ENCODE results near the gene ERVK3-1.

Gene ERVK3-1

DNA sequence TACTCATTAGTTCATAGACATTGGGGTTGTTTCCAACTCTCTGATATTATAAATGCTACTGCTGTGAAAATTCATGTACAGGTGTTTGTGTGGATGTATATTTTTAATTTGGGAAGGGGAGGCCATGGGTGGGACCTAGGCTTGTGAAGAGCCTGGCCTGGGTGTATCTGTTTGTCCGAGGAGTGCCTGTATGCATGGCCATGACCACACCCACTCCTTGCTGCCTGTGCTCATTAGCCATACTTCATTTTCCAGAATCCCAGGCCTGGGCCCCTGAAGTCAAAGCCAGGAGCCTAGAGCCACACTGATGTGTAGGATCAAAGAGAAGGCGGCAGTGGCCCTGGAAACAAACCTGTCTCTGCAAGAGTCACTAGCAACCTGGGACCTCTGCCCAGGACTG is 10.4 kb downstream of the ERVK3-1 start:
- no peak for DNase-seq (ENCODE audit: low read depth)
- H3K4me3 ChIP-seq (ENCODE audit: low read depth, low read length) = no peak overlapping the region
- in situ Hi-C loops (cut with HindIII; ENCODE audit: low sequenced_read_pairs) = no loop called here
- TF ChIP-seq, protein P1, sequence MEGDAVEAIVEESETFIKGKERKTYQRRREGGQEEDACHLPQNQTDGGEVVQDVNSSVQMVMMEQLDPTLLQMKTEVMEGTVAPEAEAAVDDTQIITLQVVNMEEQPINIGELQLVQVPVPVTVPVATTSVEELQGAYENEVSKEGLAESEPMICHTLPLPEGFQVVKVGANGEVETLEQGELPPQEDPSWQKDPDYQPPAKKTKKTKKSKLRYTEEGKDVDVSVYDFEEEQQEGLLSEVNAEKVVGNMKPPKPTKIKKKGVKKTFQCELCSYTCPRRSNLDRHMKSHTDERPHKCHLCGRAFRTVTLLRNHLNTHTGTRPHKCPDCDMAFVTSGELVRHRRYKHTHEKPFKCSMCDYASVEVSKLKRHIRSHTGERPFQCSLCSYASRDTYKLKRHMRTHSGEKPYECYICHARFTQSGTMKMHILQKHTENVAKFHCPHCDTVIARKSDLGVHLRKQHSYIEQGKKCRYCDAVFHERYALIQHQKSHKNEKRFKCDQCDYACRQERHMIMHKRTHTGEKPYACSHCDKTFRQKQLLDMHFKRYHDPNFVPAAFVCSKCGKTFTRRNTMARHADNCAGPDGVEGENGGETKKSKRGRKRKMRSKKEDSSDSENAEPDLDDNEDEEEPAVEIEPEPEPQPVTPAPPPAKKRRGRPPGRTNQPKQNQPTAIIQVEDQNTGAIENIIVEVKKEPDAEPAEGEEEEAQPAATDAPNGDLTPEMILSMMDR (IDR thresholded peaks at IDR 0.05; ENCODE audit: low read depth, low read length, missing control alignments) = no peak

DNA sequence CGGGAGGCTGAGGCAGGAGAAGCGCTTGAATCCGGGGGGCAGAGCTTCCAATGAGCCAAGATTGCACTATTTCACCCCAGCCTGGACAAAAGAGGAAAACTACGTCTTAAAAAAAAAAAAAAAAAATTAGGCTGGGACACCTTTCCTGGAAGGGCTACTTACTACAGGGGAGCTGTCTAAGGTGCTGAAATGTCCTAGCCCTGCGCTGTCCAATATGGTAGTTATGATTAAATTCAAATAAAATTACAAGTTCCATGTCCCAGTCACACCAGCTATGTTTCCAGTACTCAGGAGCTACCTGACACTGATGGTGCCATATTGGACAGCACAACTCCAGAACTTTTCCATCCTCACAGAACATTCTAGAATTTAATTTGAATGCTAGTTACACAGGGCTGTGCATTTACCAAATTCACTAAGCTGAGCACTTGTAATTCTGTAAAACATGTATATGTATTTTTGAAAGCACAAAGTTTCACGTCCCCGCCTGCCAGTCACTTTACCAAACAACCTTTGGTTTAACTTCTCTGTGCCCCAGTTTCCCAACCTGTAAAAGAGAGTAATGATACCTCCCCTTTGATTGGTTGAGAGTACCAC is 12.4 kb downstream of the ERVK3-1 start:
- peak; percentile 26 for DNase-seq (ENCODE audit: low read depth)
- in situ Hi-C loops (cut with HindIII; ENCODE audit: low sequenced_read_pairs) = no loop called here
- TF ChIP-seq, protein P1 (IDR thresholded peaks at IDR 0.05; ENCODE audit: low read depth, low read length, missing control alignments) = no peak
- no peak overlapping the region for H3K4me3 ChIP-seq (ENCODE audit: low read depth, low read length)

DNA sequence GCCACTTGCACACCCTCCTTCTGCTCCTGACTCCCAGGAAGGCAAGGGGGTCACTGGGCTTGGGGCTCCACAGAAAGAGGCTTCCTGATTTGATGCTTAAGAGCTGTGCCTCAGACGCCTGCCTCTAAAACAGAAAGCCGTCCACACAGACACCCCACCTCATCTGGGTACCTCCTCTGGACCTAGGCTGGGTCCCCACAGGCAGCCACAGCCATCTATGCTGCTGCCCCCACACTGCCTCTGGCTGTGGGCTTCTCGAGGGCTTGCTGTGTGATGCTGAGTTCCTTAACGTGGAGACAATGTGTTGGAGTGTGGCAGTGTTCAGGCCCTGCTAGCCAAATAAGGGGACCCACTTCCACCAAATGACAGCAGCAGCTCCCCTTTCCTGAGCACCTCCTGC is 13.1 kb downstream of the ERVK3-1 start:
- TF ChIP-seq, protein P1 (IDR thresholded peaks at IDR 0.05; ENCODE audit: low read depth, low read length, missing control alignments) = no peak
- no peak overlapping the region for H3K4me3 ChIP-seq (ENCODE audit: low read depth, low read length)
- no peak for DNase-seq (ENCODE audit: low read depth)
- in situ Hi-C loops (cut with HindIII; ENCODE audit: low sequenced_read_pairs) = no loop called here

DNA sequence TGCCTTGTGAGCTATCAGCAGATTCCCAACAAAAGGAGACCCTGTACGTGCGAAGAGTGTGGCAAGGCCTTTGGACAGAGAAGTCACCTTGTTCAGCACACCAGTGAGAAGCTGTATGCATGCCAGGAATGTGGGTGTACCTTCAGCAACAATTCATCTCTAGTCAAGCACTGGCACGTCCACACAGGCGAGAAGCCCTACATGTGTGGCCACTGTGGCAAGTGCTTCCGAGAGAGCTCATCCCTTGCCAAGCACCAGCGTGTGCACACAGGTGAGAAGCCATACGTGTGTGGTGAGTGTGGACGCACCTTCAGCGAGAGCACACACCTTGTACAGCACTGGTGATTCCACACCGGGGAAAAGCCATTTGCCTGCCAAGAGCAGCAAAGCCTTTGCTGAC is 14.1 kb downstream of the ERVK3-1 start:
- TF ChIP-seq, protein P1 (IDR thresholded peaks at IDR 0.05; ENCODE audit: low read depth, low read length, missing control alignments) = no peak
- no peak for DNase-seq (ENCODE audit: low read depth)
- no peak overlapping the region for H3K4me3 ChIP-seq (ENCODE audit: low read depth, low read length)
- in situ Hi-C loops (cut with HindIII; ENCODE audit: low sequenced_read_pairs) = no loop called here

DNA sequence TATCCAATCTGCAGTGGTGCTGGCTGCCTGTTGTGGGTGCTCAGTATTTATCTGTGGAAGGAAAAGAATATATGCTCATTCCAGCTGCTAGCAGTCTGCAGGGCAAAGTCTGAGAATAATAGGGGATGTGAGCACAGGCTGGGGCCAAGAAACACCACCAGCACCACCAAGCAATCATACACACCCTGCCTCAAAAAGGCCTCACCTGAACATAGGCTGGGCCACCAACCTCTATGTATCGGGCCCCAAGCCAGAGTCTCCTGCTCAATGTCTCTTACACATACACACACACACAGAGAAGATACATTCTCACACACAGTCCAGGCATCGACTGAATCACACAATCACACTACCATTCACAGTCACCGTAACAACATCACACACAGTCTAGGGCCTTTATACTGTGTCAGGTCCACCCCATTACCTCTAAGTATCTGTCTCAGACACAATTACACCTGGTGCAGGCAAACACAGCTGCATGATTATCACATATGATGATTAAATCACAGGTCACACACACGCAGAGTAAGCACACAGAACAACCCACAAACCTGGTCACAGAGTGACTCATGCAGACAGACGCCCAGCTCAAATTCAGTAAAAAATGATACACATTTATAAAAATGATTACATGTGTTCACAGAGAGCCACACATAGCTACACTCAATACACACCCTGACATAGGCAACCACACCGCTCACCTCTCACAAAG is 20.3 kb downstream of the ERVK3-1 start:
- TF ChIP-seq, protein P1 (IDR thresholded peaks at IDR 0.05; ENCODE audit: low read depth, low read length, missing control alignments) = no peak
- H3K4me3 ChIP-seq (ENCODE audit: low read depth, low read length) = peak overlapping the region; percentile 93
- in situ Hi-C loops (cut with HindIII; ENCODE audit: low sequenced_read_pairs) = no loop called here
- DNase-seq (ENCODE audit: low read depth) = no peak

DNA sequence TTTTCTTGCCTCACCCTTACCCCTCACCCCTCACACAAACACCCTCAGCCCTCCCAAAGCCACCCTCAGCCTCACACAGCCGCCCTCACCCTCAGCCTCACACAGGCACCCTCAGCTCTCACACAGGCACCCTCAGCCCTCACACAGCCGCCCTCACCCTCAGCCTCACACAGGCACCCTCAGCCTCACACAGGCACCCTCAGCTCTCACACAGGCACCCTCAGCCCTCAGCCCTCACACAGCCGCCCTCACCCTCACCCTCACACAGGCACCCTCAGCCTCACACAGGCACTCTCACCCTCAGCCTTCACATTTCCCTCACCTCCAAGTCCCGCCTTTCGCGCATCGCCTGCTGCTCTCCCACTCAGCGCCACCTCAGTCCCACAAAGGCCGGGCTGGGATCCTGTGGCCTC is 21.3 kb downstream of the ERVK3-1 start:
- H3K4me3 ChIP-seq (ENCODE audit: low read depth, low read length) = peak overlapping the region; percentile 93
- no peak for DNase-seq (ENCODE audit: low read depth)
- in situ Hi-C loops (cut with HindIII; ENCODE audit: low sequenced_read_pairs) = no loop called here
- TF ChIP-seq, protein P1 (IDR thresholded peaks at IDR 0.05; ENCODE audit: low read depth, low read length, missing control alignments) = no peak
